KMS-11 (cell line): ENCODE results near the gene NEDD4L.

Experiments used
- H2AFZ ChIP-seq: fragments of 200-600 bp; sonication (generic); 2 replicates; pipeline ENCODE4 v1.6.1; 2016; ENCODE audit warnings: antibody characterized with exemption, mixed run types, low read depth
- H3K27ac ChIP-seq: fragments of 200-600 bp; sonication (generic); 2 replicates; pipeline ENCODE4 v1.6.1; 2016; ENCODE audit warnings: mild to moderate bottlenecking, mixed run types
- H3K27me3 ChIP-seq: fragments of 200-600 bp; sonication (generic); 2 replicates; pipeline ENCODE4 v1.6.1; 2017; ENCODE audit warnings: mild to moderate bottlenecking, low read depth, mixed run types, moderate library complexity; ENCODE audit not compliant: insufficient read depth
- H3K36me3 ChIP-seq: fragments of 200-600 bp; sonication (generic); 2 replicates; pipeline ENCODE4 v1.6.1; 2017; ENCODE audit warnings: mild to moderate bottlenecking, mixed run types; ENCODE audit not compliant: insufficient read depth
- H3K4me1 ChIP-seq: fragments of 200-600 bp; sonication (generic); 2 replicates; pipeline ENCODE4 v1.6.1; 2016; ENCODE audit warnings: mild to moderate bottlenecking, low read depth, mixed run types; ENCODE audit not compliant: poor library complexity, severe bottlenecking
- H3K4me2 ChIP-seq: fragments of 200-600 bp; sonication (generic); 2 replicates; pipeline ENCODE4 v1.7.0; 2016; ENCODE audit warnings: mild to moderate bottlenecking, mixed run types
- H3K4me3 ChIP-seq: fragments of 200-600 bp; sonication (generic); IDR thresholded peaks from 2 replicates; pipeline ENCODE4 v1.6.1; 2017; ENCODE audit warnings: low read depth, low read length, mixed read lengths; ENCODE audit not compliant: insufficient read depth
- H3K79me2 ChIP-seq: fragments of 200-600 bp; sonication (generic); 2 replicates; pipeline ENCODE4 v1.6.1; 2016; ENCODE audit warnings: low read depth, mixed run types; ENCODE audit not compliant: insufficient read depth
- H3K9ac ChIP-seq: fragments of 200-600 bp; sonication (generic); 2 replicates; pipeline ENCODE4 v1.6.1; 2016; ENCODE audit warnings: mild to moderate bottlenecking, mixed run types
- H4K20me1 ChIP-seq: fragments of 200-600 bp; sonication (generic); 2 replicates; pipeline ENCODE4 v1.6.1; 2016; ENCODE audit warnings: mild to moderate bottlenecking, mixed run types; ENCODE audit not compliant: insufficient read depth
- TF ChIP-seq, protein P1 (sequence below): fragments of 200-600 bp; sonication (generic); conservative IDR thresholded peaks from 2 replicates; pipeline ENCODE4 v1.6.1; 2017; ENCODE audit warnings: low read depth, mild to moderate bottlenecking, antibody characterized with exemption, low read length, moderate library complexity, mixed read lengths

The NEDD4L gene

DNA sequence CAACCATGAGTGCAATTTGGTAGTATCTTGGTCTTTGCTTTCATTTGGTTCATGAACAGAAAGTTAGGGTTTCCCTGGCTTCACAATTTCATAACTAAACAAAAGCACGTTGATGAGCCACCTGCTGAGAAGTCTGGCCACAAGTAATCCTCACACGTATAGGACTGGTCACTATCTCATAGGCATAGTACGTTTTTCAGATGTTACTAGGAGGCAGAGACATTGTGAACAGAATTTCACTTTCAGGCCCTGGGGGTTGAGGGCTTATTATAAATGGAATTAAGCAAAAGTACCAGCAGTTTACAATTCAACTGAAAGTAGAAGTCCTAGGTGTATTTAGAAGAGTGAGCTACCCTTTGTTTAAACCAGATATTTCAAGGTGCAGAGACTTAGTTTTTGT, 307.8 kb downstream of the NEDD4L start:
- H4K20me1 ChIP-seq: peaks cover 3% of the 10 kb centered on the region; the same call in 1 of the 2 replicates
- no peaks in the 10 kb centered on the region; the same call in 1 of the 2 replicates for H3K27me3 ChIP-seq
- no peak overlapping the region for H3K9ac ChIP-seq
- H3K4me2 ChIP-seq: peak overlapping the region; percentile 56
- H3K4me1 ChIP-seq: peaks cover 42% of the 10 kb centered on the region
- peak overlapping the region; percentile 2; the same call in 1 of the 2 replicates for H3K27ac ChIP-seq
- H3K79me2 ChIP-seq: no peaks in the 10 kb centered on the region
- no peaks in the 10 kb centered on the region for H3K36me3 ChIP-seq
- H3K4me3 ChIP-seq: no peak overlapping the region
- TF ChIP-seq, protein P1, sequence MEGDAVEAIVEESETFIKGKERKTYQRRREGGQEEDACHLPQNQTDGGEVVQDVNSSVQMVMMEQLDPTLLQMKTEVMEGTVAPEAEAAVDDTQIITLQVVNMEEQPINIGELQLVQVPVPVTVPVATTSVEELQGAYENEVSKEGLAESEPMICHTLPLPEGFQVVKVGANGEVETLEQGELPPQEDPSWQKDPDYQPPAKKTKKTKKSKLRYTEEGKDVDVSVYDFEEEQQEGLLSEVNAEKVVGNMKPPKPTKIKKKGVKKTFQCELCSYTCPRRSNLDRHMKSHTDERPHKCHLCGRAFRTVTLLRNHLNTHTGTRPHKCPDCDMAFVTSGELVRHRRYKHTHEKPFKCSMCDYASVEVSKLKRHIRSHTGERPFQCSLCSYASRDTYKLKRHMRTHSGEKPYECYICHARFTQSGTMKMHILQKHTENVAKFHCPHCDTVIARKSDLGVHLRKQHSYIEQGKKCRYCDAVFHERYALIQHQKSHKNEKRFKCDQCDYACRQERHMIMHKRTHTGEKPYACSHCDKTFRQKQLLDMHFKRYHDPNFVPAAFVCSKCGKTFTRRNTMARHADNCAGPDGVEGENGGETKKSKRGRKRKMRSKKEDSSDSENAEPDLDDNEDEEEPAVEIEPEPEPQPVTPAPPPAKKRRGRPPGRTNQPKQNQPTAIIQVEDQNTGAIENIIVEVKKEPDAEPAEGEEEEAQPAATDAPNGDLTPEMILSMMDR: no peak
- H2AFZ ChIP-seq: no peak overlapping the region

DNA sequence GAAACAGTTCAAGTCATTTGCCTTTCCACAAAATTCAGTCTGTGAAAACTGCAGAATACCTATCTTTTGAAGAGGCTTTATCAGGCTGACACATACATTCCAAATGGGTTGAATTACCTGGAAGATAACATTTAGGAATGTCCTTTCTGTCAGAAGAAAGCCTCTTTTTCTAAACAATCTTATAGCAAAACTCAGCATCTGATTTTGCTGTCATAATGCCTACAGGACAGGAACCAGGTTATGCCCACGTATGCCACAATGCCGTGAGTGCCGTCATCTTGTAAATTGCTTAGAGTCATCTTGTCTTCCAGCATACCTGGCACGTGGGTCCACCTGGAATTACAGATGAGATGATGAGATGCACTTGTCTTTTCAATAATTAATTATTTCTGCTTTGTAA, 309.6 kb downstream of the NEDD4L start:
- no peaks in the 10 kb centered on the region for H3K79me2 ChIP-seq
- H3K27me3 ChIP-seq: no peaks in the 10 kb centered on the region; the same call in 1 of the 2 replicates
- H4K20me1 ChIP-seq: peaks cover 3% of the 10 kb centered on the region; the same call in 1 of the 2 replicates
- H3K27ac ChIP-seq: no peak overlapping the region
- no peak overlapping the region for H3K9ac ChIP-seq
- TF ChIP-seq, protein P1: no peak
- H3K4me1 ChIP-seq: peaks cover 42% of the 10 kb centered on the region
- no peaks in the 10 kb centered on the region for H3K36me3 ChIP-seq
- H3K4me3 ChIP-seq: no peak overlapping the region
- no peak overlapping the region for H3K4me2 ChIP-seq
- H2AFZ ChIP-seq: no peak overlapping the region

DNA sequence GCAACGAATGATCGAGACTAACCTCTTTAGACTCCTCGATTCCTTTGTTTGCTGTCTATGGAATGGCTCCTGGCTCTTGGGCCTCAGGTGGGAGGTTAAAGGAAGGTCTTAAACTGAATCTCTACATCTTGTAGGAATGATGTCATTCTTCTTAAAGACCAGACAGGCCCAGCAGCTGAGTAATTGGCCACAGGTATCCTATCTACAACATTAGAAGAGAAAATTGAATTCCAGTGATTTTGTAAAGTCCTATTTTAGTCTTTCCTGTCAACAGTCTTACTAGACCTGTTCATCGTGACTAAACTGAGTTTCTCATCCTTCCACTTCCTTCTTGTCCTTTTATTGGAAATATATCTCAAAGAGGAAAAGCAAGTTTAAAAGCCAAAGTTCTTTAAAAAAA, 310.0 kb downstream of the NEDD4L start:
- no peaks in the 10 kb centered on the region for H3K36me3 ChIP-seq
- TF ChIP-seq, protein P1: no peak
- no peaks in the 10 kb centered on the region; the same call in 1 of the 2 replicates for H3K27me3 ChIP-seq
- H3K4me1 ChIP-seq: peaks cover 42% of the 10 kb centered on the region
- H2AFZ ChIP-seq: no peak overlapping the region
- H3K4me3 ChIP-seq: no peak overlapping the region
- H3K9ac ChIP-seq: no peak overlapping the region
- no peaks in the 10 kb centered on the region for H3K79me2 ChIP-seq
- peaks cover 3% of the 10 kb centered on the region; the same call in 1 of the 2 replicates for H4K20me1 ChIP-seq
- H3K27ac ChIP-seq: no peak overlapping the region
- no peak overlapping the region for H3K4me2 ChIP-seq

DNA sequence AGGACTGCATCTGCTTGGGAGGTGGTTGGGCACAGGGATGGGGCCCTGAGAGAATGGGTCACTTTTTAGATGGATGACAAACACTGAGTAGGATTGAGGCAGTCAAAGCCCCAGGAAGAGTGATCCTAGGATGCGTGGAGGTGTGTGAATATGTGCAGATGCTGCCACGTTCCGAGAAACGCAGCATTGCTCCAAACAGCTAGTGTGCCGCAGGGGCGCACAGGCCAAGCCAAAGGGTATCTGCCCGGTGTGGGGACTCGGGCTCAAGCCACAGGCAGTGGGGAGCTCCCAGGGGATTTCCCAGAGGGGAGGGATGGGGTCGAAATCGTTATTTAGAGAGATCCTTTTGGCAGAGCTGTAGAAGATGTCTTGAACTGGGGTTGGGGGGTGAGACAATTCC, 310.8 kb downstream of the NEDD4L start:
- Histone ChIP-seq H3K4me3 (no peak overlapping the region), H2AFZ (no peak overlapping the region), H3K27ac (no peak overlapping the region), H4K20me1 (peaks cover 3% of the 10 kb centered on the region; the same call in 1 of the 2 replicates), H3K27me3 (no peaks in the 10 kb centered on the region; the same call in 1 of the 2 replicates), H3K36me3 (no peaks in the 10 kb centered on the region), H3K9ac (no peak overlapping the region), H3K79me2 (no peaks in the 10 kb centered on the region), H3K4me2 (no peak overlapping the region), H3K4me1 (peaks cover 36% of the 10 kb centered on the region)
- TF ChIP-seq, protein P1: no peak
